Neutrophil (primary cell): ENCODE data around the gene C16orf54.
"Not testable (repeated sequence)": the region's sequence is repeated elsewhere in the genome, so short reads cannot be mapped to it uniquely, and the experiment has no call there.

Source experiments
- H3K27ac ChIP-seq: fragments of 200-600 bp; sonication (generic); 2 replicates; pipeline ENCODE4 v1.5.1; 2016; ENCODE audit warnings: mild to moderate bottlenecking, moderate library complexity
- H3K27me3 ChIP-seq: fragments of 200-600 bp; sonication (generic); 2 replicates; pipeline ENCODE4 v1.6.0; 2016; ENCODE audit warnings: mild to moderate bottlenecking
- H3K36me3 ChIP-seq: fragments of 200-600 bp; sonication (generic); 2 replicates; pipeline ENCODE4 v1.5.1; 2017
- H3K4me1 ChIP-seq, 2 experiments: fragments of 200-600 bp in 1 of 2; sonication (generic) in 1 of 2; 1 replicate in 1 of 2; 2 replicates in 1 of 2; pipeline versions ENCODE4 v1.5.1 to v1.6.1; 2013 to 2016; ENCODE audit warnings: low read depth in 1 of 2, low read length in 1 of 2, mild to moderate bottlenecking in 1 of 2, moderate library complexity in 1 of 2; ENCODE audit not compliant: control insufficient read depth in 1 of 2, insufficient read depth in 1 of 2
- H3K4me3 ChIP-seq, 2 experiments: fragments of 200-600 bp in 1 of 2; sonication (generic) in 1 of 2; 1 replicate in 1 of 2; 2 replicates in 1 of 2; pipeline ENCODE4 v1.5.1; 2013 to 2016; ENCODE audit warnings: low read depth in 1 of 2, low read length in 1 of 2, mild to moderate bottlenecking in 1 of 2, moderate library complexity in 1 of 2
- H3K9me3 ChIP-seq: fragments of 200-600 bp; sonication (generic); 2 replicates; pipeline ENCODE4 v1.5.1; 2016
- CTCF ChIP-seq: fragments of 200-600 bp; sonication (generic); IDR thresholded peaks from 2 replicates; pipeline ENCODE4 v1.5.1; 2016; ENCODE audit warnings: antibody characterized with exemption

Gene C16orf54

GRCh38 chr16:29779474-29779873 is 33.7 kb upstream of the C16orf54 start:
- Histone ChIP-seq H3K4me3 (no peak overlapping the region), H3K36me3 (no peaks in the 10 kb centered on the region), H3K9me3 (no peaks in the 10 kb centered on the region), H3K27ac (no peak overlapping the region), H3K4me1 (peaks cover under 1 to 2% of the 10 kb centered on the region in 2 experiments), H3K27me3 (no peaks in the 10 kb centered on the region)
- TF ChIP-seq CTCF = no peak

- TF ChIP-seq CTCF = no peak
- no peak within 1 kb of the TSS for H3K27ac ChIP-seq
- peaks cover 8 to 13% of the 10 kb centered on the region in 2 experiments for H3K4me1 ChIP-seq
- no peak within 1 kb of the TSS for H3K4me3 ChIP-seq
- H3K9me3 ChIP-seq = no peaks in the 10 kb centered on the region
- H3K27me3 ChIP-seq = no peaks in the 10 kb centered on the region
- no peaks in the 10 kb centered on the region for H3K36me3 ChIP-seq
These were observed 32.0 kb upstream of the C16orf54 start, which contains the start of gene ZG16 for GRCh38 chr16:29777576-29778350. Gene ZG16 (plus strand): TSS chr16:29778256. CDS start chr16:29779267, 1,011 bp downstream.

- no peak for TF ChIP-seq CTCF
- Histone ChIP-seq H3K4me1 (peaks cover 26 to 32% of the 10 kb centered on the region in 2 experiments), H3K9me3 (no peaks in the 10 kb centered on the region), H3K4me3 (no peak overlapping the region), H3K27me3 (no peaks in the 10 kb centered on the region), H3K27ac (no peak overlapping the region), H3K36me3 (no peaks in the 10 kb centered on the region)
These were observed 30.1 kb upstream of the C16orf54 start for GRCh38 chr16:29775742-29776408.

- no peak for TF ChIP-seq CTCF
- Histone ChIP-seq H3K36me3 (no peaks in the 10 kb centered on the region), H3K4me3 (no peak overlapping the region), H3K27ac (no peak overlapping the region), H3K9me3 (no peaks in the 10 kb centered on the region), H3K4me1 (peaks cover 36 to 39% of the 10 kb centered on the region in 2 experiments), H3K27me3 (no peaks in the 10 kb centered on the region)
These were observed 28.9 kb upstream of the C16orf54 start for GRCh38 chr16:29774730-29775129.

- H3K27me3 ChIP-seq, H3K9me3 ChIP-seq, H3K36me3 ChIP-seq, H3K4me3 ChIP-seq: not testable (repeated sequence)
- H3K4me1 ChIP-seq = peaks cover 36 to 39% of the 10 kb centered on the region in 2 experiments
- peak overlapping the region; percentile 69 for H3K27ac ChIP-seq
These were observed 26.5 kb upstream of the C16orf54 start for GRCh38 chr16:29772330-29772729.
